ENCODE measurements around the gene PDP2. TPM values are rescaled to one million over a fixed set of nuclear protein-coding genes. Genes with fewer than 3 reads are reported as not detected.

PDP2 gene
- total and polyA plus RNA-seq, 2 of the 4 experiments (the other 2 are of a cell fraction) = 5.3 to 16.8 TPM

DNA sequence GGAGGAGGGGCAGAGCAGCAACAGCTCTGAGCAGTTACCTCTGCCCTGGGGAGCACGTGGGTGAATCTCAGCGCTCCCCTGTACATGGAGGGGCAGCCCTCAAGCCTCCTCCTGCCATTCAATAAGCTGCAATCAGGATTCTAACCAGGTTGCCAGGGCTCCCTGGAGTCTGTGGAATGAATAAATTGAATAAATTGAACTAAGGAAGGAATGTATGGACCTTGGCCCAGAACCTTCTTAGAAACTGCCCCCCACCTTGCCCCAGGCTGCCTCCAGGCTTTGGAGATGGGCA is 39.9 kb downstream of the PDP2 start:
- no peak overlapping the region for H3K4me3 ChIP-seq (ENCODE audit: insufficient read depth, low read depth, low read length)
- no peak overlapping the region for H2BK20ac ChIP-seq (ENCODE audit: low read depth, low read length)
- H3K9me1 ChIP-seq (ENCODE audit: insufficient read depth, low read length) = no peaks in the 10 kb centered on the region
- H3K23ac ChIP-seq (ENCODE audit: low read depth, low read length) = no peak overlapping the region
- H2BK120ac ChIP-seq (ENCODE audit: low read depth, low read length) = no peak overlapping the region
- H3K79me1 ChIP-seq (ENCODE audit: low read depth in 1 of 2, low read length in 2 of 2) = no peaks in the 10 kb centered on the region
- H2AFZ ChIP-seq (replicated peaks; ENCODE audit: low read length, poor library complexity) = no peak overlapping the region
- no peaks in the 10 kb centered on the region for H3K36me3 ChIP-seq (ENCODE audit: control insufficient read depth, insufficient read depth, low read length)
- peaks cover 3% of the 10 kb centered on the region for H3K4me1 ChIP-seq (ENCODE audit: control insufficient read depth, insufficient read depth, low read length)
- no peaks in the 10 kb centered on the region for H4K20me1 ChIP-seq (ENCODE audit: insufficient read depth, low read length)
- no CpG with 5 or more reads among the region's 2 CpGs for WGBS, 2 experiments (ENCODE audit: extremely low coverage in 2 of 2, insufficient read length in 1 of 2)
- no peak overlapping the region for H3K18ac ChIP-seq (ENCODE audit: low read depth, low read length)
- H2BK15ac ChIP-seq (ENCODE audit: low read depth, low read length) = no peak overlapping the region
- H2AK5ac ChIP-seq (ENCODE audit: low read depth, low read length) = no peak overlapping the region
- no peak for DNase-seq
- ATAC-seq (ENCODE audit: low read depth) = no peak
- H3K27ac ChIP-seq (ENCODE audit: insufficient read depth, low read length) = no peak overlapping the region
- H3K56ac ChIP-seq (ENCODE audit: extremely low read depth, insufficient read depth, low read length) = no peak overlapping the region
- ChIA-PET POLR2A (ENCODE audit: unreplicated experiment) (no interaction called here), CTCF (no interaction called here)
- H2BK5ac ChIP-seq (ENCODE audit: low read depth, low read length, poor library complexity, severe bottlenecking) = no peak overlapping the region
- no peak overlapping the region for H3K4me2 ChIP-seq (ENCODE audit: low read depth, low read length)
- peaks cover 38% of the 10 kb centered on the region for H3K27me3 ChIP-seq (ENCODE audit: control insufficient read depth, insufficient read depth, low read length)
- no peak overlapping the region for H3K9ac ChIP-seq (ENCODE audit: low read depth, low read length)
- no peak overlapping the region for H2AK9ac ChIP-seq (replicated peaks; ENCODE audit: low read depth, low read length, poor library complexity)
- dilution Hi-C loops (cut with HindIII; ENCODE audit: low sequenced_read_pairs, unreplicated experiment) (no loop called here), in situ Hi-C loops (cut with MboI; ENCODE audit: low sequenced_read_pairs) (no loop called here), intact Hi-C loops (cut with micrococcal nuclease) (no loop called here)
- BruUV-seq (replicated peaks) = no TSS peak
- TF ChIP-seq, protein P1, sequence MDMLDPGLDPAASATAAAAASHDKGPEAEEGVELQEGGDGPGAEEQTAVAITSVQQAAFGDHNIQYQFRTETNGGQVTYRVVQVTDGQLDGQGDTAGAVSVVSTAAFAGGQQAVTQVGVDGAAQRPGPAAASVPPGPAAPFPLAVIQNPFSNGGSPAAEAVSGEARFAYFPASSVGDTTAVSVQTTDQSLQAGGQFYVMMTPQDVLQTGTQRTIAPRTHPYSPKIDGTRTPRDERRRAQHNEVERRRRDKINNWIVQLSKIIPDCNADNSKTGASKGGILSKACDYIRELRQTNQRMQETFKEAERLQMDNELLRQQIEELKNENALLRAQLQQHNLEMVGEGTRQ (IDR thresholded peaks at IDR 0.05; ENCODE audit: low read depth, low read length) = no peak
- H4K5ac ChIP-seq (ENCODE audit: low read depth, low read length) = no peak overlapping the region
- H3K9me3 ChIP-seq (ENCODE audit: control insufficient read depth, insufficient read depth, low read length) = no peaks in the 10 kb centered on the region
- H3K14ac ChIP-seq (replicated peaks; ENCODE audit: low read depth, low read length) = no peak overlapping the region
- no peak overlapping the region for H4K91ac ChIP-seq (ENCODE audit: insufficient read depth, low read depth, low read length)
- no peak overlapping the region for H4K8ac ChIP-seq (ENCODE audit: low read depth in 2 of 2, low read length in 2 of 2)
- no peak overlapping the region for H3K4ac ChIP-seq (ENCODE audit: low read depth, low read length)
